Measurements from ENCODE around the gene PGK2.

- TF ChIP-seq ISL1 (CRISPR knock-in tag; IDR thresholded peaks at IDR 0.05): no peak
- TF ChIP-seq POU6F1 (CRISPR knock-in tag; IDR thresholded peaks at IDR 0.05; ENCODE audit: borderline replicate concordance, low read depth): no peak
- no peak for TF ChIP-seq CSRNP3 (CRISPR knock-in tag; IDR thresholded peaks at IDR 0.05)
- no peak for TF ChIP-seq RARB (CRISPR knock-in tag; IDR thresholded peaks at IDR 0.05)
- no peak for TF ChIP-seq CREB5 (CRISPR knock-in tag; IDR thresholded peaks at IDR 0.05; ENCODE audit: low read depth)
- no peak for TF ChIP-seq TOX (CRISPR knock-in tag; IDR thresholded peaks at IDR 0.05; ENCODE audit: borderline replicate concordance)
Measured at GRCh38 chr6:49736017-49736508, 51.0 kb downstream of the PGK2 start.
